ENCODE data around the gene UBXN7.
"Not testable (repeated sequence)": the region's sequence is repeated elsewhere in the genome, so short reads cannot be mapped to it uniquely, and the experiment has no call there.

Gene UBXN7

DNA sequence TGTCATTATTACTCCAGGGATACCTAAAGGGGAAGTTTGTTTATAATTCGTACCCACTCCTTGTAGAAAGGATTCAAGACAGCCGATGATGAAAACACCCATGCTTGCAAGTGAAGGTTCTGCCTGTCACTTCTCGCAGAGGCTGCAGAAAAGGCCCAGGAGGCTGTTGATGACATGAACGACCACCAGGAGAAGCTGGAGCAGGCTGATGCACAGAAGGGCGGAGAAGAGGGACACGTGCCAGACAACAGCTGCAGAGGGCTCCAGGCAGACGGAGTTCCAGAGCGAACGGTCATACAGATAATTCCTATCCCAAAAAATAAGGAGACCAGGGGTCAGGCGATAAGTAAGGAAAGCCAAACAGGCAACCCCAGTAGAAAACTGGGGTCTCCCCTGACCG is 108.5 kb downstream of the UBXN7 start:
- Histone ChIP-seq H3K9me3 (ENCODE audit: control insufficient read depth in 2 of 2, low read length in 2 of 2) (no peaks in the 10 kb centered on the region), H3K27ac (ENCODE audit: low read depth in 2 of 2, low read length in 2 of 2) (no peak overlapping the region), H3K9ac (ENCODE audit: low read depth in 1 of 2, low read length in 2 of 2) (no peak overlapping the region), H3K4me1 (ENCODE audit: control insufficient read depth in 2 of 2, insufficient read depth in 2 of 2, low read length in 2 of 2) (no peaks in the 10 kb centered on the region), H3K27me3 (ENCODE audit: control insufficient read depth in 2 of 2, insufficient read depth in 2 of 2, low read length in 2 of 2) (peaks cover 0 to 5% of the 10 kb centered on the region in 2 donors), H3K36me3 (ENCODE audit: control insufficient read depth in 2 of 2, insufficient read depth in 2 of 2, low read length in 2 of 2) (no peaks in the 10 kb centered on the region), H3K4me3 (ENCODE audit: low read length in 2 of 2) (no peak overlapping the region)

DNA sequence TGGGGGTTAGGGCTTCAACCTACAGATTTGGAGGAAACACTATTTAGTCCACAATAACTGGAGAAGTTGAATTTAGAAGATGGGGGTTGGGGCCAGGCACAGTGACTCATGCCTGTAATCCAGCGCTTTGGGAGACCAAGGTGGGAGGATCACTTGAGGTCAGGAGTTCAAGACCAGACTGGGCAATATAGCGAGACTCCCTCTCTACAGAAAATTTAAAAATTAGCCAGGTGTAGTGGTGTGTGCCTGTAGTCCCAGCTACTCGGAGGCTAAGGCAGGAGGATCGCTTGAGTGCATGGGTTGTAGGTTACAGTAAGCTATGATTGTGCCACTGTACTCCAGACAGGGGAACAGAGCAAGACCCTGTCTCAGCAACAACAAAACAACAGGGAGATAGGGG is 109.2 kb downstream of the UBXN7 start:
- Histone ChIP-seq H3K27ac (ENCODE audit: low read depth in 2 of 2, low read length in 2 of 2) (no peak overlapping the region), H3K4me1 (ENCODE audit: control insufficient read depth in 2 of 2, insufficient read depth in 2 of 2, low read length in 2 of 2) (no peaks in the 10 kb centered on the region), H3K9me3 (ENCODE audit: control insufficient read depth in 2 of 2, low read length in 2 of 2) (no peaks in the 10 kb centered on the region), H3K4me3 (ENCODE audit: low read length in 2 of 2) (no peak overlapping the region), H3K9ac (ENCODE audit: low read depth in 1 of 2, low read length in 2 of 2) (no peak overlapping the region), H3K27me3 (ENCODE audit: control insufficient read depth in 2 of 2, insufficient read depth in 2 of 2, low read length in 2 of 2) (peaks cover 0 to 5% of the 10 kb centered on the region in 2 donors), H3K36me3 (ENCODE audit: control insufficient read depth in 2 of 2, insufficient read depth in 2 of 2, low read length in 2 of 2) (no peaks in the 10 kb centered on the region)

DNA sequence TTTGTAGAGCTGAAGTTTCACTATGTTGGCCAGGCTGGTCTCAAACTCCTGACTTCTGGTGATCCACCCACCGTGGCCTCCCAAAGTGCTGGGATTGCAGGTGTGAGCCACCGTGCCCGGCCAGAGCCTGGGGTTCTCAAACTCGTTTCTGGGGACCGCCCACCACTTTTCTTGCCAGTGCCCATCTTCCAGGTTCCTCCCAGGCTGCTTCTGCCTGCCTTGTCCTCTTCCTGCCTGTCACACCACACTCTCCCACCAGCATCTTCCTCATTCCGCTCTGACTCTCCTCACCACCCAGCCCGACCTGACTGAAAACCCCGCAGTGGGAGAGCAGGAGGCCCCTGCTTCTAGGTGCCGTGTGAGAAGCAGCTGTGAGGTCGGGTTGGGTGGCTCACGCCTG is 111.1 kb downstream of the UBXN7 start:
- Histone ChIP-seq H3K9ac (ENCODE audit: low read depth in 1 of 2, low read length in 2 of 2) (no peak overlapping the region), H3K9me3 (ENCODE audit: control insufficient read depth in 2 of 2, low read length in 2 of 2) (no peaks in the 10 kb centered on the region), H3K4me3 (ENCODE audit: low read length in 2 of 2) (no peak overlapping the region), H3K27ac (ENCODE audit: low read depth in 2 of 2, low read length in 2 of 2) (no peak overlapping the region), H3K27me3 (ENCODE audit: control insufficient read depth in 2 of 2, insufficient read depth in 2 of 2, low read length in 2 of 2) (no peaks in the 10 kb centered on the region), H3K4me1 (ENCODE audit: control insufficient read depth in 2 of 2, insufficient read depth in 2 of 2, low read length in 2 of 2) (no peaks in the 10 kb centered on the region), H3K36me3 (ENCODE audit: control insufficient read depth in 2 of 2, insufficient read depth in 2 of 2, low read length in 2 of 2) (no peaks in the 10 kb centered on the region)

DNA sequence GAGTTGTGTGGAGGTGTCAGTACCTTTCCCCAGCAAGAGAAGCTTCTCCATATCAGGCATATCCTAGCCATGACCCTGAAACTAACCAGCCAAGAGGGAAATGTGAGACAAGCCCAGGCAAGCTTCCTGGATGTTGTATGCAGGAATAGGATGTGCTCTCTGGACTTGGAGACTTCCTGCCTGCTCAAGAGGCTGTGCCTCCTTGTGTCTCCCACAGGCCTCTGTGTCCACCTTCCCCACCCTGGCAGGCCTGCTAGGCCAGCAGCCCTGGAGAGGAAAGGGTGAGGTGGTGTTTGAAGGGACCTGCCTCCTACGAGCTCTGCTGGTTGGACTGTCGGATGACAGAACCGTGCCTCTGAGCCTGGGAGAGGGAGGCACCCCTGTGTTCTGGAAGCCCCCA is 112.1 kb downstream of the UBXN7 start:
- no peak overlapping the region for H3K9ac ChIP-seq (ENCODE audit: low read depth in 1 of 2, low read length in 2 of 2)
- no peaks in the 10 kb centered on the region for H3K4me1 ChIP-seq (ENCODE audit: control insufficient read depth in 2 of 2, insufficient read depth in 2 of 2, low read length in 2 of 2)
- H3K9me3 ChIP-seq (ENCODE audit: control insufficient read depth in 2 of 2, low read length in 2 of 2), result no peaks in the 10 kb centered on the region
- H3K27me3 ChIP-seq (ENCODE audit: control insufficient read depth in 2 of 2, insufficient read depth in 2 of 2, low read length in 2 of 2), result no peaks in the 10 kb centered on the region
- H3K36me3 ChIP-seq (ENCODE audit: control insufficient read depth in 2 of 2, insufficient read depth in 2 of 2, low read length in 2 of 2), result no peaks in the 10 kb centered on the region
- H3K4me3 ChIP-seq (ENCODE audit: low read length in 2 of 2), result no peak overlapping the region
- H3K27ac ChIP-seq (ENCODE audit: low read depth in 2 of 2, low read length in 2 of 2), result no peak overlapping the region

DNA sequence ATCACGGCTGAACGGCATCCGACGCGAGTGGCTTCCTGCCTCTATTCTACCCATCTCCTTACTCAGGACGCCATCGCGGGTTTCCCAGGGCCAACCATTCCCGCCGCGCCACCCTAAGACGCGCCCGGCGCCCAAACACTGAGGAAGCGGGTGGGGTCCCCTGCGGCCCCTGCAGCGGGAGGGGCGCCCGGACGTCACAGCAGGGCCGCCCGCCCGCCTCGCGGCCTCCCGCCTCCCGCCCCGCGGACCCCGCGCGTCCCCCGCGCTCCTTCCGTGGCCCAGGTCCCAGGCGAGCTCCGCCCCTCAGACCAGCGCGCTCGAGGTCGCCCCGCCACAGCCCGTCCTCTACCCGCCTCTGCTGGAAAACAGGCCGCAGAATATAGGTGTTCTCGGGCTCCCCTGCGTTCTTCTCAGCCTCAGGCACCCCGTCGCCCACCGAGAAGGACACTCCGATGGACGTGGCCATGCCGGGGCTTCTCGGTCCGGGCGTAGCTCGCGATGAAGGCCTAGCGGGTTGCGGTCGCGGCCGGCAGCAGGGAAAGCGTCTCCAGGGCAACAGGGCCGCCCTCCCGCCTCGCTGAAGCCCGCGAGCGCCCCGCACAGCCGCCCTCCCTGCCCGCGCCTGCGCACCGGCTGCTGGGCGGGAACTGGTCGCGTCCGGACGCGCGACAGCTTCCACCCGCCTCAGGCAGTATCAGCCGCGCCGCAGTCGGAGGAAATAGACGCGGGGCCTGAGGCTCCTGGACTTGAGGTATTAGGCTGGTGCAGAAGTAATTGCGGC is 114.3 kb downstream of the UBXN7 start, which contains the start of gene DYNLT2B:
TSS of gene DYNLT2B (minus strand) at position 554 of the 781 bp plus-strand sequence. CDS start at position 466, 88 bp downstream.
- Histone ChIP-seq H3K4me1 (ENCODE audit: control insufficient read depth in 2 of 2, insufficient read depth in 2 of 2, low read length in 2 of 2) (no peaks in the 10 kb centered on the region), H3K27ac (ENCODE audit: low read depth in 2 of 2, low read length in 2 of 2) (peak within 1 kb of the TSS; percentile 91), H3K27me3 (ENCODE audit: control insufficient read depth in 2 of 2, insufficient read depth in 2 of 2, low read length in 2 of 2) (no peaks in the 10 kb centered on the region), H3K36me3 (ENCODE audit: control insufficient read depth in 2 of 2, insufficient read depth in 2 of 2, low read length in 2 of 2) (no peaks in the 10 kb centered on the region), H3K9ac (ENCODE audit: low read depth in 1 of 2, low read length in 2 of 2) (peak within 1 kb of the TSS; percentile 74 to 88), H3K4me3 (ENCODE audit: low read length in 2 of 2) (peak within 1 kb of the TSS; percentile 86 to 92), H3K9me3 (ENCODE audit: control insufficient read depth in 2 of 2, low read length in 2 of 2) (no peaks in the 10 kb centered on the region)

DNA sequence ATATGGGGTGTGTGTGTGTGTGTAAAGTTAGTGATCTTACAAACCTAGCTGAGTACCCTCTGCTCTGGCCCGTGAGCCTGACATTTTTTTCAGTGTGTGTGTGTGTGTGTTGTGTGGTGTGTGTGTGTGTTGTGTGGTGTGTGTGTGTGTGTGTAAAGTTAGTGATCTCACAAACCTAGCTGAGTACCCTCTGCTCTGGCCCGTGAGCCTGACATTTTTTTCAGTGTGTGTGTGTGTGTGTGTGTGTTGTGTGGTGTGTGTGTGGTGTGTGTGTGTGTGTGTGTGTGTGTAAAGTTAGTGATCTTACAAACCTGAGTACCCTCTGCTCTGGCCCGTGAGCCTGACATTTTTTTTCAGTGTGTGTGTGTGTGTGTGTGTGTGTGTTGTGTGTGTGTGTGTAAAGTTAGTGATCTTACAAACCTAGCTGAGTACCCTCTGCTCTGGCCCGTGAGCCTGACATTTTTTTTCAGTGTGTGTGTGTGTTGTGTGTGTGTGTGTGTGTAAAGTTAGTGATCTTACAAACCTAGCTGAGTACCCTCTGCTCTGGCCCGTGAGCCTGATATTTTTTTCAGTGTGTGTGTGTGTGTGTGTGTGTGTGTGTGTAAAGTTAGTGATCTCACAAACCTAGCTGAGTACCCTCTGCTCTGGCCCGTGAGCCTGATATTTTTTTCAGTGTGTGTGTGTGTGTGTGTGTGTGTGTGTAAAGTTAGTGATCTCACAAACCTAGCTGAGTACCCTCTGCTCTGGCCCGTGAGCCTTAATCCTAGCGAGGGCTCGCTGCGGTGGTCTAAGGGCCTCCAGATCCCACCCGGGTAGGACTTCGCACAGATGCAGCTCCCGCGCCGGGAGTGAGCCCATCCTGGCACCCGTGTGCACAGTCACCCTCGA is 115.2 kb downstream of the UBXN7 start:
- H3K9ac ChIP-seq (ENCODE audit: low read depth in 1 of 2, low read length in 2 of 2), result peak overlapping the region; percentile 74 to 88

DNA sequence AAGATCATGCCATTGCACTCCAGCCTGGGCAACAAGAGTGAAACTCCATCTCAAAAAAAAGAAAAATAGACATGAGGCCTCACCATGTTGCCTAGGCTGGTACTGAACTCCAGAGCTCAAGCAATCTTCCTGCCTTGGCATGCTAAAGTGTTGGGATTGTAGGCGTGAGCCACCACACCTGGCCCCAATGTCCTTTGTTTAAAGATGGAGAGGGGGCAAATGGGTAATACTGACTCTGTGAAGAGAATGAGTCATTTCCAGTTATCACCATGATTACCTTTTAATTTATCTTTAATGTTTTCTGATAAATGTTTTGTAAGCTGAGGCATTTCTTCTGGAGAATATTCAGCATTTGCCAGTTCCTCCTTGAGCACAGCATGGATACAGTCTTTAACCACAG is 116.4 kb downstream of the UBXN7 start:
- H3K27me3 ChIP-seq (ENCODE audit: control insufficient read depth in 2 of 2, insufficient read depth in 2 of 2, low read length in 2 of 2), result no peaks in the 10 kb centered on the region
- H3K9me3 ChIP-seq (ENCODE audit: control insufficient read depth in 2 of 2, low read length in 2 of 2), result no peaks in the 10 kb centered on the region
- no peaks in the 10 kb centered on the region for H3K4me1 ChIP-seq (ENCODE audit: control insufficient read depth in 2 of 2, insufficient read depth in 2 of 2, low read length in 2 of 2)
- no peak overlapping the region for H3K27ac ChIP-seq (ENCODE audit: low read depth in 2 of 2, low read length in 2 of 2)
- no peak overlapping the region for H3K9ac ChIP-seq (ENCODE audit: low read depth in 1 of 2, low read length in 2 of 2)
- H3K4me3 ChIP-seq (ENCODE audit: low read length in 2 of 2), result no peak overlapping the region
- no peaks in the 10 kb centered on the region for H3K36me3 ChIP-seq (ENCODE audit: control insufficient read depth in 2 of 2, insufficient read depth in 2 of 2, low read length in 2 of 2)

More for the DNA sequence above, 115.2 kb downstream of the UBXN7 start:
- Histone ChIP-seq H3K4me3 (ENCODE audit: low read length in 2 of 2) (peak overlapping the region; percentile 86 to 92), H3K27ac (ENCODE audit: low read depth in 2 of 2, low read length in 2 of 2) (peak overlapping the region; percentile 91)
- H3K4me1 ChIP-seq (ENCODE audit: control insufficient read depth in 2 of 2, insufficient read depth in 2 of 2, low read length in 2 of 2); H3K27me3 ChIP-seq (ENCODE audit: control insufficient read depth in 2 of 2, insufficient read depth in 2 of 2, low read length in 2 of 2); H3K36me3 ChIP-seq (ENCODE audit: control insufficient read depth in 2 of 2, insufficient read depth in 2 of 2, low read length in 2 of 2); H3K9me3 ChIP-seq (ENCODE audit: control insufficient read depth in 2 of 2, low read length in 2 of 2): not testable (repeated sequence)

DNA sequence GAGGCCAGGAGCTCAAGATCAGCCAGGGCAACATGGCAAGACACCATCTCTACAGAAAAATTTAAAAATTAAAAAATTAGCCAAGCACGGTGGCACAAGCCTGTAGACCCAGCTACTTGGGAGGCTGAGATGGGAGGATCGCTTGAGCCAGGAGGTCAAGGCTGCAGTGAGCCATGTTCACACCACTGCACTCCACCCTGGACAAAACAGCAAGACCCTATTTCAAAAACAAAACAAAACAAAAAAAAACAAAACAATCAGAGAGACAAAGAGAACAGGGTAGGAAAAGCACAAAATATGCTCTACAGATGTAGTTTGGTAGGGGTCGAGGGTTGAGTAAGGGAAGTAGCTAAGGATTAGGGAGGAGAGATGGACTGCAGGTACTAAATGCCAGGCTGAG is 117.6 kb downstream of the UBXN7 start:
- H3K9ac ChIP-seq (ENCODE audit: low read depth in 1 of 2, low read length in 2 of 2), result no peak overlapping the region
- no peaks in the 10 kb centered on the region for H3K27me3 ChIP-seq (ENCODE audit: control insufficient read depth in 2 of 2, insufficient read depth in 2 of 2, low read length in 2 of 2)
- no peak overlapping the region for H3K27ac ChIP-seq (ENCODE audit: low read depth in 2 of 2, low read length in 2 of 2)
- no peaks in the 10 kb centered on the region for H3K4me1 ChIP-seq (ENCODE audit: control insufficient read depth in 2 of 2, insufficient read depth in 2 of 2, low read length in 2 of 2)
- no peaks in the 10 kb centered on the region for H3K36me3 ChIP-seq (ENCODE audit: control insufficient read depth in 2 of 2, insufficient read depth in 2 of 2, low read length in 2 of 2)
- H3K4me3 ChIP-seq (ENCODE audit: low read length in 2 of 2), result no peak overlapping the region
- H3K9me3 ChIP-seq (ENCODE audit: control insufficient read depth in 2 of 2, low read length in 2 of 2), result no peaks in the 10 kb centered on the region

DNA sequence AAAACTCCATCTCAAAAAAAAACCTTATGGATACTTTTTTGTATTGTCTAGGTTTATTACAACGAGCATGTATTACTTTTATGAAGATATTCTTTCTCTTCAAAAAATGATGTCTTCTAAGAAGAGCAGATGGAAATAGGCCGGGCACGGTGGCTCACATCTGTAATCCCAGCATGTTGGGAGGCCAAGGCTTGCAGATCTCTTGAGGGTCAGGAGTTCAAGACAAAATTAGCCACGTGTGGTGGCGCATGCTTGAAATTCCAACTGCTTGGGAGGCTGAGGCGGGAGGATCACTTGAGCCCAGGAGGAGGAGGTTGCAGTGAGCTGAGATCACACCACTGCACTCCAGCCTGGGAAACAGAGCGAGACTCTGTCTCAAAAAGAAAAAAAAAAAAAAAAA is 118.1 kb downstream of the UBXN7 start:
- not testable (repeated sequence) for H3K36me3 ChIP-seq (ENCODE audit: control insufficient read depth in 2 of 2, insufficient read depth in 2 of 2, low read length in 2 of 2); H3K9me3 ChIP-seq (ENCODE audit: control insufficient read depth in 2 of 2, low read length in 2 of 2); H3K4me3 ChIP-seq (ENCODE audit: low read length in 2 of 2); H3K4me1 ChIP-seq (ENCODE audit: control insufficient read depth in 2 of 2, insufficient read depth in 2 of 2, low read length in 2 of 2); H3K27me3 ChIP-seq (ENCODE audit: control insufficient read depth in 2 of 2, insufficient read depth in 2 of 2, low read length in 2 of 2); H3K27ac ChIP-seq (ENCODE audit: low read depth in 2 of 2, low read length in 2 of 2); H3K9ac ChIP-seq (ENCODE audit: low read depth in 1 of 2, low read length in 2 of 2)

DNA sequence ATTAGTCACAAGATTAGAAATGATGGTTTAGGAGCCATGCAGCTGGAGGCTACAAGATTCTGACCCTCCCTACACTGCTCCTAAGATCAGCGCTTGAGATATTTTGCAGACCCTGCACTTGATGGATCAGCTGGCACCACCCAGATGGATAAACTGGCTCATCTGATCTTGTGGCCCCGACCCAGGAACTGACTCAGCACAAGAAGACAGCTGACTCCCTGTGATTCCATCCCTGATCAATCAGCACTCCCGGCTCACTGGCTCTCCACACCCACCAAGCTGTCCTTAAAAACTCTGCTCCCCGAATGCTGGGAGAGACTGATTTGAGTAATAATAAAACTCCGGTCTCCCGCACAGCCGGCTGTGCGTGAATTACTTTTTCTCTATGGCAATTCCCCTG is 129.3 kb downstream of the UBXN7 start:
- H3K27me3 ChIP-seq (ENCODE audit: control insufficient read depth in 2 of 2, insufficient read depth in 2 of 2, low read length in 2 of 2); H3K4me1 ChIP-seq (ENCODE audit: control insufficient read depth in 2 of 2, insufficient read depth in 2 of 2, low read length in 2 of 2); H3K9ac ChIP-seq (ENCODE audit: low read depth in 1 of 2, low read length in 2 of 2); H3K27ac ChIP-seq (ENCODE audit: low read depth in 2 of 2, low read length in 2 of 2); H3K4me3 ChIP-seq (ENCODE audit: low read length in 2 of 2); H3K36me3 ChIP-seq (ENCODE audit: control insufficient read depth in 2 of 2, insufficient read depth in 2 of 2, low read length in 2 of 2); H3K9me3 ChIP-seq (ENCODE audit: control insufficient read depth in 2 of 2, low read length in 2 of 2): not testable (repeated sequence)

Data from mucosa of rectum (tissue), 2 donors.